ENCODE results near the gene GALNT12. TPM values are rescaled to one million over a fixed set of nuclear protein-coding genes. Genes with fewer than 3 reads are reported as not detected.

GALNT12 gene
- total RNA-seq, 1 donor from 2014 or later, result 46.5 TPM

DNA sequence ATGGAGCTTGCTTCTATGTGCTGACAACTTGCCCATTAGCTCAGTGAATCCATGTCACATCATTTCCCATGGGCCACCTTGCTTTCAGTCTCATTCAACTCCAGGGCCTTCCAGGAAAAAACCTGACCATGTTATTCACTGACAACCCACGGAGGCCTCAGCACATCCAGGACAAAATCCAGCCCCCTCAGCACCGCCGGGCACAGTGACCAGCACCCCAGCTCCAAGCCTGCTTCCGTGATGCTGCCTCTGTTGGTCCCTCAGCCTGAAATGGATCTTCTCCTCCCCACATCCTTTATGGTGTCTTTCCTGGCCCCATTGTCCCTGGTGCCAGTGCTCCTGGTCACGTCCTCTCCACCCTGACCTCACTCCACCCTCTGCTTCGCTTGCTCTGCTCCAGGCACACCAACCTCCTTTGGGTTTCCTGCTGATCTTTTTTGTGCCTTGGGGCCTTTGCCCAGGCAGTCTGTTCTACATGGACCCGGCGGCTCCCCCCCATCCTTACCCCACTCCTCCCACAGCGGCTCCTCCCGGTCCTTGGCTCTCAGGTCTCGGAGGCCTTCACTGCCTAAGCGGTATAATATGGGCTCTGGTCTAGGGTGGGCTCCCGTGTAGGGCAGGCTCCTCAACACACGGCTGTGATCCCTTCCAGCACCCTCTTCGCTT is 36.1 kb upstream of the GALNT12 start:
- no peaks in the 10 kb centered on the region for H3K36me3 ChIP-seq
- Mint-ChIP-seq H3K27ac (no peak overlapping the region), H3K36me3 (peaks cover 40% of the 10 kb centered on the region)

DNA sequence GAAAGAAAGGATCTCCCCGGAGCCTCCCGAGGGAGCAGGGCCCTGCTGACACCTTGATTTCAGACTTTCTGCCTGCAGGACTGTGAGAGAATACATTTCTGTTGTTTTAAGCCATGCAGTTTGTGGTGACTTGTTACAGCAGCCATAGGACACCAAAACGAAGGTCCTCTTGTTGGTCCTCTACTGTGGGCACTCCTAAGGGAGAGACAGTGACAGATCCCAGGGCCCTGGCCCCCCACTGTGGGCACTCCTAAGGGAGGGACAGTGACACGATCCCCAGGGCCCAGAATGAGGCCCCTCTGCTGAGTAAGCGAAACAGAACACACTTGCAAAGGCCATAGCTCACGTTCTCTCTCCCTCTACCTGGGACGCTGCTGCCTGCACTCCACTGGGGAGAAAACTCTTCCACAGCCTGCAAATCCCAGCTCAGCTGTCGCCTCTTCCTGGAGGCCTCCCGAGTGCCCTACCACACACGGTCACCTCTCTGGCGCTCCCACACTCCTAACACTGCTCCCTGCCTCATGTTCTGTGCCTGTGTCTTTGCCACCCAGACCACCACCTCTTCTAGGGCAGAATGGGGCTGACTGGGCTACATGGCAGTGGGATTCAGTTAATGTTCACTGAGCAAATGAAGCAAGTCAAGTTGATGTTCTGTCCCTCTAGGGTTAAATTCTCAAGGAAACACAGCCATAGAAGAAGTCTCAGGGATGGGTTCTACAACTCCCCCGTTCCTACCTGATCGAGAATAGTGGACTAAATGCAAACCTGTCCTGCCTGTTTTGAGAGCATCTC is 34.9 kb upstream of the GALNT12 start:
- Histone ChIP-seq H3K9ac (no peak overlapping the region), H3K27me3 (no peaks in the 10 kb centered on the region), H3K4me1 (no peaks in the 10 kb centered on the region), H3K27ac (no peak overlapping the region), H3K9me3 (ENCODE audit: low read depth) (no peaks in the 10 kb centered on the region), H3F3A (ENCODE audit: low read depth) (no peaks in the 10 kb centered on the region), H2AFZ (replicated peaks) (no peak overlapping the region), H3K4me2 (no peak overlapping the region), H3K36me3 (no peaks in the 10 kb centered on the region), H3K4me3 (no peak overlapping the region), H4K20me1 (ENCODE audit: low read depth) (peaks cover 4% of the 10 kb centered on the region), H3K79me2 (ENCODE audit: low read depth) (no peaks in the 10 kb centered on the region)
- no peak overlapping the region for H3K4me3 Mint-ChIP-seq
- no peaks in the 10 kb centered on the region for H3K4me1 Mint-ChIP-seq
- no peaks in the 10 kb centered on the region for H3K9me3 Mint-ChIP-seq
- H3K27ac Mint-ChIP-seq, result no peak overlapping the region
- no peak for DNase-seq (ENCODE audit: low spot score)
- peaks cover 35% of the 10 kb centered on the region for H3K36me3 Mint-ChIP-seq
- H3K27me3 Mint-ChIP-seq (ENCODE audit: insufficient read depth, low read depth), result peaks cover 4% of the 10 kb centered on the region
- TF ChIP-seq EZH2phosphoT487 (IDR thresholded peaks at IDR 0.05) (no peak), EZH2 (IDR thresholded peaks at IDR 0.05) (no peak)
- TF ChIP-seq, protein P1, sequence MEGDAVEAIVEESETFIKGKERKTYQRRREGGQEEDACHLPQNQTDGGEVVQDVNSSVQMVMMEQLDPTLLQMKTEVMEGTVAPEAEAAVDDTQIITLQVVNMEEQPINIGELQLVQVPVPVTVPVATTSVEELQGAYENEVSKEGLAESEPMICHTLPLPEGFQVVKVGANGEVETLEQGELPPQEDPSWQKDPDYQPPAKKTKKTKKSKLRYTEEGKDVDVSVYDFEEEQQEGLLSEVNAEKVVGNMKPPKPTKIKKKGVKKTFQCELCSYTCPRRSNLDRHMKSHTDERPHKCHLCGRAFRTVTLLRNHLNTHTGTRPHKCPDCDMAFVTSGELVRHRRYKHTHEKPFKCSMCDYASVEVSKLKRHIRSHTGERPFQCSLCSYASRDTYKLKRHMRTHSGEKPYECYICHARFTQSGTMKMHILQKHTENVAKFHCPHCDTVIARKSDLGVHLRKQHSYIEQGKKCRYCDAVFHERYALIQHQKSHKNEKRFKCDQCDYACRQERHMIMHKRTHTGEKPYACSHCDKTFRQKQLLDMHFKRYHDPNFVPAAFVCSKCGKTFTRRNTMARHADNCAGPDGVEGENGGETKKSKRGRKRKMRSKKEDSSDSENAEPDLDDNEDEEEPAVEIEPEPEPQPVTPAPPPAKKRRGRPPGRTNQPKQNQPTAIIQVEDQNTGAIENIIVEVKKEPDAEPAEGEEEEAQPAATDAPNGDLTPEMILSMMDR (IDR thresholded peaks at IDR 0.05), result no peak

More for the DNA sequence above, 36.1 kb upstream of the GALNT12 start:
- H3K79me2 ChIP-seq (ENCODE audit: low read depth), result no peaks in the 10 kb centered on the region
- Mint-ChIP-seq H3K4me1 (no peaks in the 10 kb centered on the region), H3K4me3 (no peak overlapping the region), H3K9me3 (no peaks in the 10 kb centered on the region), H3K27me3 (ENCODE audit: insufficient read depth, low read depth) (peaks cover 4% of the 10 kb centered on the region)
- TF ChIP-seq EZH2 (IDR thresholded peaks at IDR 0.05) (no peak), EZH2phosphoT487 (IDR thresholded peaks at IDR 0.05) (no peak)
- TF ChIP-seq, protein P1 (IDR thresholded peaks at IDR 0.05), result no peak
- no peak overlapping the region for H3K4me3 ChIP-seq
- H3K27ac ChIP-seq, result no peak overlapping the region
- H2AFZ ChIP-seq (replicated peaks), result no peak overlapping the region
- no peak overlapping the region for H3K4me2 ChIP-seq
- H3K4me1 ChIP-seq, result no peaks in the 10 kb centered on the region
- H4K20me1 ChIP-seq (ENCODE audit: low read depth), result peaks cover 4% of the 10 kb centered on the region
- H3K9me3 ChIP-seq (ENCODE audit: low read depth), result no peaks in the 10 kb centered on the region
- H3K27me3 ChIP-seq, result no peaks in the 10 kb centered on the region
- no peak overlapping the region for H3K9ac ChIP-seq
- no peaks in the 10 kb centered on the region for H3F3A ChIP-seq (ENCODE audit: low read depth)
- DNase-seq (ENCODE audit: low spot score), result no peak

DNA sequence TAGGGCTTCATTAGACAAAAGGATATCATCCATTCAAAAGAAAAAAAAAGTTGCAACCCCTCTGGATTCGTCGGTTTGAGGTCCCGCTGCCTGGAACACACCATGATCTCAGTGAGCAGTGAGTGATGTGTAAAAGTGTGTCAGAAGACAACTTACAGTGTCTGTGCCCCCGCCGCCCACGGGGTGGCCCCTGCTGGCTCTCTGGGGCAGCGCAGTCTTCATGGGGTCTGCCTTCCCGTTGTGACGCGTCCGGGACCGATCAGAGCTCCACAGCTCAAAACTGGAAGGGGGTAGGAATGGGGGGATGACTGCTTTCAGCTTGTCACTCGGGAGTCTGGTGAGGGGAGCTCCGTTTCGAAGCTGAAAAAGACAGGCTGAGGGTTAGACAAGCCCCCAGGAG is 33.7 kb upstream of the GALNT12 start:
- H3K27me3 Mint-ChIP-seq (ENCODE audit: insufficient read depth, low read depth), result no peaks in the 10 kb centered on the region
- Histone ChIP-seq H3K27ac (no peak overlapping the region), H3K79me2 (ENCODE audit: low read depth) (no peaks in the 10 kb centered on the region), H3K4me1 (no peaks in the 10 kb centered on the region), H3K4me3 (no peak overlapping the region), H3K36me3 (no peaks in the 10 kb centered on the region), H2AFZ (replicated peaks) (no peak overlapping the region), H3K9ac (no peak overlapping the region), H3F3A (ENCODE audit: low read depth) (no peaks in the 10 kb centered on the region), H3K9me3 (ENCODE audit: low read depth) (no peaks in the 10 kb centered on the region), H3K27me3 (no peaks in the 10 kb centered on the region), H4K20me1 (ENCODE audit: low read depth) (peaks cover 4% of the 10 kb centered on the region), H3K4me2 (no peak overlapping the region)
- H3K4me3 Mint-ChIP-seq, result no peak overlapping the region
- H3K4me1 Mint-ChIP-seq, result peaks cover 3% of the 10 kb centered on the region
- peaks cover 30% of the 10 kb centered on the region for H3K36me3 Mint-ChIP-seq
- no peak overlapping the region for H3K27ac Mint-ChIP-seq
- DNase-seq (ENCODE audit: low spot score), result no peak
- H3K9me3 Mint-ChIP-seq, result no peaks in the 10 kb centered on the region
- TF ChIP-seq, protein P1 (IDR thresholded peaks at IDR 0.05), result peak; percentile 24
- TF ChIP-seq EZH2 (IDR thresholded peaks at IDR 0.05) (no peak), EZH2phosphoT487 (IDR thresholded peaks at IDR 0.05) (no peak)

All from neural progenitor cell (in vitro differentiated cells).